SK-N-SH (cell line): ENCODE results near the gene MTFMT. TPM values are rescaled to one million over a fixed set of nuclear protein-coding genes. Genes with fewer than 3 reads are reported as not detected.

ENCODE experiments used
- CTCF ChIA-PET: fragments of 300-600, 350-600 bp; formaldehyde crosslinking; extraction: SDS; loops from one replicate; lab custom pipeline; 2021; lab: Yijun Ruan, JAX
- POLR2A ChIA-PET: fragments of 350-600 bp; sonication (Branson Sonifier 250); formaldehyde crosslinking; extraction: SDS; loops from one replicate; lab custom pipeline; 2020; ENCODE audit warnings: antibody characterized with exemption, inconsistent platforms; lab: Yijun Ruan, JAX
- DNase-seq: peaks from one replicate; pipeline ENCODE4 v3.0.0; 2012
- H2AFZ ChIP-seq: fragments of 200-600 bp; sonication (generic); 2 replicates; pipeline ENCODE4 v1.8.1; 2016; ENCODE audit warnings: antibody characterized with exemption, mild to moderate bottlenecking, low read depth
- H3F3A ChIP-seq: fragments of 200-600 bp; sonication (generic); replicated peaks from 2 replicates; pipeline ENCODE3; 2016; ENCODE audit warnings: antibody characterized with exemption, mild to moderate bottlenecking; ENCODE audit not compliant: insufficient read depth
- H3K27ac ChIP-seq, 2 experiments: fragments of 200-500 bp in 1 of 2; fragments of 200-600 bp in 1 of 2; sonication (Bioruptor generic) in 1 of 2; sonication (generic), shearing (Covaris generic) in 1 of 2; 2 replicates each; pipeline versions ENCODE4 v1.5.1 to v1.6.1; 2014 to 2016; ENCODE audit warnings: low read depth in 2 of 2, inconsistent platforms in 1 of 2, low read length in 1 of 2, mild to moderate bottlenecking in 1 of 2, mixed read lengths in 1 of 2
- H3K27me3 ChIP-seq: fragments of 200-600 bp; sonication (generic), shearing (Covaris generic); 2 replicates; pipeline ENCODE4 v1.6.1; 2016; ENCODE audit warnings: mixed run types; ENCODE audit not compliant: insufficient read depth
- H3K36me3 ChIP-seq, 2 experiments: fragments of 200-500 bp in 1 of 2; fragments of 200-600 bp in 1 of 2; sonication (Bioruptor generic) in 1 of 2; sonication (generic) in 1 of 2; replicated peaks in 1 of 2; 2 replicates each; pipeline versions ENCODE3 to v1.5.1; 2014 to 2016; ENCODE audit warnings: low read length in 1 of 2, mild to moderate bottlenecking in 1 of 2; ENCODE audit not compliant: insufficient read depth in 2 of 2, control insufficient read depth in 1 of 2
- H3K4me1 ChIP-seq, 2 experiments: fragments of 200-500 bp in 1 of 2; fragments of 200-600 bp in 1 of 2; sonication (Bioruptor generic) in 1 of 2; sonication (generic), shearing (Covaris generic) in 1 of 2; 2 replicates each; pipeline versions ENCODE4 v1.5.1 to v1.6.1; 2014 to 2016; ENCODE audit warnings: low read depth in 1 of 2, low read length in 1 of 2, mixed run types in 1 of 2; ENCODE audit not compliant: insufficient read depth in 2 of 2, control insufficient read depth in 1 of 2
- H3K4me2 ChIP-seq: fragments of 200-600 bp; sonication (generic), shearing (Covaris generic); 2 replicates; pipeline ENCODE4 v1.6.1; 2017; ENCODE audit warnings: mixed run types
- H3K4me3 ChIP-seq, 2 experiments: fragments of 200-500 bp in 1 of 2; fragments of 200-600 bp in 1 of 2; sonication (Bioruptor generic) in 1 of 2; sonication (generic), shearing (Covaris generic) in 1 of 2; 2 replicates each; pipeline versions ENCODE4 v1.5.1 to v1.8.1; 2014 to 2016; ENCODE audit warnings: low read depth in 2 of 2, inconsistent platforms in 1 of 2, low read length in 1 of 2, mild to moderate bottlenecking in 1 of 2, mixed read lengths in 1 of 2, moderate library complexity in 1 of 2
- H3K79me2 ChIP-seq: fragments of 200-600 bp; sonication (generic); 2 replicates; pipeline ENCODE4 v1.8.1; 2017; ENCODE audit warnings: mild to moderate bottlenecking; ENCODE audit not compliant: insufficient read depth
- H3K9ac ChIP-seq: fragments of 200-600 bp; sonication (generic); 2 replicates; pipeline ENCODE4 v1.6.1; 2017; ENCODE audit warnings: mixed run types
- H3K9me2 ChIP-seq: fragments of 200-600 bp; sonication (generic); 2 replicates; pipeline ENCODE4 v1.6.1; 2017; ENCODE audit warnings: mixed run types
- H3K9me3 ChIP-seq: fragments of 200-600 bp; sonication (generic); 2 replicates; pipeline ENCODE4 v1.6.1; 2017; ENCODE audit warnings: mixed run types, mild to moderate bottlenecking, moderate library complexity
- H4K20me1 ChIP-seq: fragments of 200-600 bp; sonication (generic); 2 replicates; pipeline ENCODE4 v1.6.1; 2017; ENCODE audit warnings: mild to moderate bottlenecking, mixed run types; ENCODE audit not compliant: insufficient read depth
- CHD2 ChIP-seq: fragments of 150-350 bp; IDR thresholded peaks from 2 replicates; pipeline ENCODE4 v1.6.1; 2018; ENCODE audit warnings: low read length; ENCODE audit not compliant: partially characterized antibody
- ELF1 ChIP-seq: IDR thresholded peaks from 2 replicates; pipeline ENCODE4 v1.4.0; 2012
- EZH2phosphoT487 ChIP-seq: fragments of 200-600 bp; sonication (generic); IDR thresholded peaks from 2 replicates; pipeline ENCODE4 v1.6.1; 2017; ENCODE audit warnings: low read depth, mixed run types, mild to moderate bottlenecking, antibody characterized with exemption, moderate library complexity, borderline replicate concordance
- FOSL2 ChIP-seq: IDR thresholded peaks from 2 replicates; pipeline ENCODE4 v1.4.0; 2012; ENCODE audit warnings: low read depth, mild to moderate bottlenecking, moderate library complexity, borderline replicate concordance
- FOXJ3 ChIP-seq: sonication (generic); formaldehyde crosslinking; IDR thresholded peaks from 2 replicates; pipeline ENCODE4 v1.5.1; 2020; ENCODE audit warnings: mild to moderate bottlenecking, missing genetic modification reagents
- FOXM1 ChIP-seq: IDR thresholded peaks from 2 replicates; pipeline ENCODE4 v1.4.0; 2012; ENCODE audit warnings: low read depth, mild to moderate bottlenecking
- GABPA ChIP-seq: IDR thresholded peaks from 2 replicates; pipeline ENCODE4 v1.4.0; 2012; ENCODE audit warnings: low read depth, mild to moderate bottlenecking
- JUND ChIP-seq: IDR thresholded peaks from 2 replicates; pipeline ENCODE4 v1.4.0; 2012
- MXI1 ChIP-seq: IDR thresholded peaks from 2 replicates; pipeline ENCODE4 v1.6.1; 2012; ENCODE audit warnings: mild to moderate bottlenecking, low read depth, low read length, improper control_type of control experiment
- NFIC ChIP-seq: IDR thresholded peaks from 2 replicates; pipeline ENCODE4 v1.4.0; 2012; ENCODE audit warnings: borderline replicate concordance
- NRF1 ChIP-seq: IDR thresholded peaks from 2 replicates; pipeline ENCODE4 v1.6.1; 2012; ENCODE audit warnings: low read depth, mild to moderate bottlenecking, low read length
- PBX3 ChIP-seq: IDR thresholded peaks from 2 replicates; pipeline ENCODE4; 2012
- POLR2AphosphoS5 ChIP-seq: IDR thresholded peaks from 2 replicates; pipeline ENCODE4 v1.6.1; 2012; ENCODE audit warnings: low read depth, low read length
- RAD21 ChIP-seq: IDR thresholded peaks from 2 replicates; pipeline ENCODE4 v1.6.1; 2012; ENCODE audit warnings: mild to moderate bottlenecking, low read length
- RCOR1 ChIP-seq: fragments of 150-350 bp; IDR thresholded peaks from 2 replicates; pipeline ENCODE4 v1.6.1; 2017; ENCODE audit warnings: antibody characterized with exemption, low read length
- RFX5 ChIP-seq: IDR thresholded peaks from 2 replicates; pipeline ENCODE4 v1.6.1; 2012; ENCODE audit warnings: mild to moderate bottlenecking, improper control_type of control experiment, low read length
- RXRA ChIP-seq: IDR thresholded peaks from 2 replicates; pipeline ENCODE4 v1.4.0; 2012; ENCODE audit warnings: low read depth, mild to moderate bottlenecking, borderline replicate concordance
- SIN3A ChIP-seq: IDR thresholded peaks from 2 replicates; pipeline ENCODE4 v1.6.1; 2012; ENCODE audit warnings: low read depth, mild to moderate bottlenecking, low read length, moderate library complexity, borderline replicate concordance
- SMC3 ChIP-seq: IDR thresholded peaks from 2 replicates; pipeline ENCODE4 v1.6.1; 2012; ENCODE audit warnings: low read depth, low read length, improper control_type of control experiment
- TAF1 ChIP-seq: IDR thresholded peaks from 2 replicates; pipeline ENCODE4 v1.6.1; 2012; ENCODE audit warnings: low read depth, mild to moderate bottlenecking, low read length, moderate library complexity, borderline replicate concordance
- TEAD4 ChIP-seq: IDR thresholded peaks from 2 replicates; pipeline ENCODE4 v1.4.0; 2012; ENCODE audit warnings: mild to moderate bottlenecking, borderline replicate concordance; ENCODE audit not compliant: insufficient read depth
- WGBS: methylation state at CpG from one replicate; pipeline ENCODE4 v1.1.6; 2017; ENCODE audit warnings: low lambda C conversion rate; 5-methylcytosine and 5-hydroxymethylcytosine counted together
- polyA plus RNA-seq, 3 experiments: library from polyadenylated mRNA; depleted of rRNA; stranded (reverse); fragments of >200 nt; gene quantifications; 2 replicates each; pipeline ENCODE4 v1.2.3, GENCODE V29; 2012
- TF ChIP-seq, protein P1 (sequence below): fragments of 150-350 bp; IDR thresholded peaks from 2 replicates; pipeline ENCODE4 v1.6.1; 2016; ENCODE audit warnings: mild to moderate bottlenecking, low read depth, low read length
- TF ChIP-seq, protein P2 (sequence below): fragments of 200-600 bp; sonication (generic); IDR thresholded peaks from 2 replicates; pipeline ENCODE4 v1.6.1; 2017; ENCODE audit warnings: antibody characterized with exemption, mild to moderate bottlenecking, moderate library complexity
- TF ChIP-seq, protein P3 (sequence below): fragments of 150-350 bp; IDR thresholded peaks from 2 replicates; pipeline ENCODE4 v1.6.1; 2017; ENCODE audit warnings: antibody characterized with exemption, low read length, low read depth, borderline replicate concordance
- TF ChIP-seq, protein P4 (sequence below): IDR thresholded peaks from 2 replicates; pipeline ENCODE4 v1.6.1; 2012; ENCODE audit warnings: mild to moderate bottlenecking, low read depth, low read length, moderate library complexity

MTFMT gene
- polyA plus RNA-seq, 1 of the 3 experiments (the other 2 are of a cell fraction): 12.1 TPM

DNA sequence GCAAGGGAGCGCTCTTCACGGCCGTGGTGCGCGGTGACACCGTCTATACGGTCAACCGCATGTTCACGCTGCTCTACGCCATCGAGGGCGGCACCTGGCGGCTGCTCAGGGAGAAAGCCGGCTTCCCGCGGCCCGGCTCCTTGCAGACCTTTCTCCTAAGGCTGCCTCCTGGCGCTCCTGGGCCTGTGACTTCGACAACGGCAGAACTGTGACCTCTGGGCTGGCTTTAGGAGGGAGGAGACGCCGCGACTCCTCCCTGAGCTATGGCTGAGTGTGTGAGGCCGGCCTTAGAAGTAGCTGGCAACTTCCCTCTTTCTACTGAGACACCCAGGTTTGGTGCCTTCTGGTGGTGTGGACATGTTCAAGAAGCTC is 48.5 kb upstream of the MTFMT start:
- ChIA-PET CTCF (interaction anchor here (0.5 to 4.6 kb wide), 10 partner anchors 10 to 53 kb away, joined by 3 to 39 read pairs (median 5); partner anchors contain the start of gene RASL12), POLR2A (no interaction called here)

More for the DNA sequence above, 48.5 kb upstream of the MTFMT start:
- Histone ChIP-seq H3K27ac (no peak overlapping the region), H3K79me2 (no peaks in the 10 kb centered on the region), H3K4me3 (no peak overlapping the region), H3F3A (no peaks in the 10 kb centered on the region), H3K27me3 (0 out of 2 replicates have a peak, but pooled peaks cover 6% of the 10 kb centered on the region), H3K9me3 (no peaks in the 10 kb centered on the region), H3K36me3 (no peaks in the 10 kb centered on the region), H2AFZ (no peak overlapping the region), H3K4me2 (no peak overlapping the region), H4K20me1 (no peaks in the 10 kb centered on the region), H3K4me1 (peaks cover 0 to 3% of the 10 kb centered on the region in 2 experiments; a peak in 1 of 4 replicates), H3K9ac (no peak overlapping the region), H3K9me2 (no peaks in the 10 kb centered on the region)
- peak; percentile 61 for DNase-seq
- WGBS: 35% methylated on average over 2 of the region's 24 CpGs
- TF ChIP-seq TEAD4 (no peak), RXRA (no peak), RAD21 (0 out of 2 replicates have a peak, but pooled peaks have one; percentile 21), TAF1 (no peak), EZH2phosphoT487 (no peak), JUND (no peak), RCOR1 (no peak), SMC3 (peak; percentile 37), ELF1 (no peak), CHD2 (no peak), GABPA (no peak), NFIC (no peak), PBX3 (no peak), NRF1 (no peak), MXI1 (no peak), RFX5 (no peak), FOSL2 (no peak), SIN3A (no peak), POLR2AphosphoS5 (no peak), FOXM1 (no peak), FOXJ3 (CRISPR knock-in tag) (no peak)
- TF ChIP-seq, protein P1, sequence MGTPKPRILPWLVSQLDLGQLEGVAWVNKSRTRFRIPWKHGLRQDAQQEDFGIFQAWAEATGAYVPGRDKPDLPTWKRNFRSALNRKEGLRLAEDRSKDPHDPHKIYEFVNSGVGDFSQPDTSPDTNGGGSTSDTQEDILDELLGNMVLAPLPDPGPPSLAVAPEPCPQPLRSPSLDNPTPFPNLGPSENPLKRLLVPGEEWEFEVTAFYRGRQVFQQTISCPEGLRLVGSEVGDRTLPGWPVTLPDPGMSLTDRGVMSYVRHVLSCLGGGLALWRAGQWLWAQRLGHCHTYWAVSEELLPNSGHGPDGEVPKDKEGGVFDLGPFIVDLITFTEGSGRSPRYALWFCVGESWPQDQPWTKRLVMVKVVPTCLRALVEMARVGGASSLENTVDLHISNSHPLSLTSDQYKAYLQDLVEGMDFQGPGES: no peak
- TF ChIP-seq, protein P2, sequence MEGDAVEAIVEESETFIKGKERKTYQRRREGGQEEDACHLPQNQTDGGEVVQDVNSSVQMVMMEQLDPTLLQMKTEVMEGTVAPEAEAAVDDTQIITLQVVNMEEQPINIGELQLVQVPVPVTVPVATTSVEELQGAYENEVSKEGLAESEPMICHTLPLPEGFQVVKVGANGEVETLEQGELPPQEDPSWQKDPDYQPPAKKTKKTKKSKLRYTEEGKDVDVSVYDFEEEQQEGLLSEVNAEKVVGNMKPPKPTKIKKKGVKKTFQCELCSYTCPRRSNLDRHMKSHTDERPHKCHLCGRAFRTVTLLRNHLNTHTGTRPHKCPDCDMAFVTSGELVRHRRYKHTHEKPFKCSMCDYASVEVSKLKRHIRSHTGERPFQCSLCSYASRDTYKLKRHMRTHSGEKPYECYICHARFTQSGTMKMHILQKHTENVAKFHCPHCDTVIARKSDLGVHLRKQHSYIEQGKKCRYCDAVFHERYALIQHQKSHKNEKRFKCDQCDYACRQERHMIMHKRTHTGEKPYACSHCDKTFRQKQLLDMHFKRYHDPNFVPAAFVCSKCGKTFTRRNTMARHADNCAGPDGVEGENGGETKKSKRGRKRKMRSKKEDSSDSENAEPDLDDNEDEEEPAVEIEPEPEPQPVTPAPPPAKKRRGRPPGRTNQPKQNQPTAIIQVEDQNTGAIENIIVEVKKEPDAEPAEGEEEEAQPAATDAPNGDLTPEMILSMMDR: peak; percentile 49
- TF ChIP-seq, protein P3, sequence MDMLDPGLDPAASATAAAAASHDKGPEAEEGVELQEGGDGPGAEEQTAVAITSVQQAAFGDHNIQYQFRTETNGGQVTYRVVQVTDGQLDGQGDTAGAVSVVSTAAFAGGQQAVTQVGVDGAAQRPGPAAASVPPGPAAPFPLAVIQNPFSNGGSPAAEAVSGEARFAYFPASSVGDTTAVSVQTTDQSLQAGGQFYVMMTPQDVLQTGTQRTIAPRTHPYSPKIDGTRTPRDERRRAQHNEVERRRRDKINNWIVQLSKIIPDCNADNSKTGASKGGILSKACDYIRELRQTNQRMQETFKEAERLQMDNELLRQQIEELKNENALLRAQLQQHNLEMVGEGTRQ: no peak
- TF ChIP-seq, protein P4, sequence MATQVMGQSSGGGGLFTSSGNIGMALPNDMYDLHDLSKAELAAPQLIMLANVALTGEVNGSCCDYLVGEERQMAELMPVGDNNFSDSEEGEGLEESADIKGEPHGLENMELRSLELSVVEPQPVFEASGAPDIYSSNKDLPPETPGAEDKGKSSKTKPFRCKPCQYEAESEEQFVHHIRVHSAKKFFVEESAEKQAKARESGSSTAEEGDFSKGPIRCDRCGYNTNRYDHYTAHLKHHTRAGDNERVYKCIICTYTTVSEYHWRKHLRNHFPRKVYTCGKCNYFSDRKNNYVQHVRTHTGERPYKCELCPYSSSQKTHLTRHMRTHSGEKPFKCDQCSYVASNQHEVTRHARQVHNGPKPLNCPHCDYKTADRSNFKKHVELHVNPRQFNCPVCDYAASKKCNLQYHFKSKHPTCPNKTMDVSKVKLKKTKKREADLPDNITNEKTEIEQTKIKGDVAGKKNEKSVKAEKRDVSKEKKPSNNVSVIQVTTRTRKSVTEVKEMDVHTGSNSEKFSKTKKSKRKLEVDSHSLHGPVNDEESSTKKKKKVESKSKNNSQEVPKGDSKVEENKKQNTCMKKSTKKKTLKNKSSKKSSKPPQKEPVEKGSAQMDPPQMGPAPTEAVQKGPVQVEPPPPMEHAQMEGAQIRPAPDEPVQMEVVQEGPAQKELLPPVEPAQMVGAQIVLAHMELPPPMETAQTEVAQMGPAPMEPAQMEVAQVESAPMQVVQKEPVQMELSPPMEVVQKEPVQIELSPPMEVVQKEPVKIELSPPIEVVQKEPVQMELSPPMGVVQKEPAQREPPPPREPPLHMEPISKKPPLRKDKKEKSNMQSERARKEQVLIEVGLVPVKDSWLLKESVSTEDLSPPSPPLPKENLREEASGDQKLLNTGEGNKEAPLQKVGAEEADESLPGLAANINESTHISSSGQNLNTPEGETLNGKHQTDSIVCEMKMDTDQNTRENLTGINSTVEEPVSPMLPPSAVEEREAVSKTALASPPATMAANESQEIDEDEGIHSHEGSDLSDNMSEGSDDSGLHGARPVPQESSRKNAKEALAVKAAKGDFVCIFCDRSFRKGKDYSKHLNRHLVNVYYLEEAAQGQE: no peak
